Kidney epithelial cell (primary cell): ENCODE data around the gene SENP2. TPM values are rescaled to one million over a fixed set of nuclear protein-coding genes. Genes with fewer than 3 reads are reported as not detected.

Source experiments
- DNase-seq: peaks from one replicate; pipeline ENCODE4 v3.0.0-alpha.2; 2010; ENCODE audit warnings: low read depth
- H3K27me3 ChIP-seq: 2 replicates; pipeline ENCODE4 v1.6.0; 2011; ENCODE audit warnings: low read length; ENCODE audit not compliant: control insufficient read depth, insufficient read depth
- H3K36me3 ChIP-seq: 2 replicates; pipeline ENCODE4 v1.5.1; 2011; ENCODE audit warnings: low read length; ENCODE audit not compliant: control insufficient read depth, insufficient read depth
- H3K4me3 ChIP-seq: 2 replicates; pipeline ENCODE4 v1.5.1; 2011; ENCODE audit warnings: low read depth, mild to moderate bottlenecking, control low read depth, low read length
- total RNA-seq: library from RNA; depleted of rRNA; stranded (reverse); fragments of >200 nt; gene quantifications from 2 replicates; pipeline ENCODE4 v1.2.3, GENCODE V29; 2015
- TF ChIP-seq, protein P1 (sequence below): IDR thresholded peaks from 2 replicates; pipeline ENCODE4 v1.5.1; 2011; ENCODE audit warnings: mild to moderate bottlenecking, moderate library complexity, low read length, control low read depth, inconsistent platforms; ENCODE audit not compliant: insufficient read depth, poor library complexity, severe bottlenecking

The SENP2 gene
- total RNA-seq, 1 donor from 2014 or later: 22.3 TPM

GRCh38 chr3:185594073-185594472 lies 8.0 kb downstream of the SENP2 start:
- Histone ChIP-seq H3K27me3 (no peaks in the 10 kb centered on the region), H3K4me3 (no peak overlapping the region), H3K36me3 (peaks cover 1% of the 10 kb centered on the region)
- DNase-seq: no peak
- TF ChIP-seq, protein P1, sequence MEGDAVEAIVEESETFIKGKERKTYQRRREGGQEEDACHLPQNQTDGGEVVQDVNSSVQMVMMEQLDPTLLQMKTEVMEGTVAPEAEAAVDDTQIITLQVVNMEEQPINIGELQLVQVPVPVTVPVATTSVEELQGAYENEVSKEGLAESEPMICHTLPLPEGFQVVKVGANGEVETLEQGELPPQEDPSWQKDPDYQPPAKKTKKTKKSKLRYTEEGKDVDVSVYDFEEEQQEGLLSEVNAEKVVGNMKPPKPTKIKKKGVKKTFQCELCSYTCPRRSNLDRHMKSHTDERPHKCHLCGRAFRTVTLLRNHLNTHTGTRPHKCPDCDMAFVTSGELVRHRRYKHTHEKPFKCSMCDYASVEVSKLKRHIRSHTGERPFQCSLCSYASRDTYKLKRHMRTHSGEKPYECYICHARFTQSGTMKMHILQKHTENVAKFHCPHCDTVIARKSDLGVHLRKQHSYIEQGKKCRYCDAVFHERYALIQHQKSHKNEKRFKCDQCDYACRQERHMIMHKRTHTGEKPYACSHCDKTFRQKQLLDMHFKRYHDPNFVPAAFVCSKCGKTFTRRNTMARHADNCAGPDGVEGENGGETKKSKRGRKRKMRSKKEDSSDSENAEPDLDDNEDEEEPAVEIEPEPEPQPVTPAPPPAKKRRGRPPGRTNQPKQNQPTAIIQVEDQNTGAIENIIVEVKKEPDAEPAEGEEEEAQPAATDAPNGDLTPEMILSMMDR: no peak

- DNase-seq: no peak
- TF ChIP-seq, protein P1: no peak
- H3K27me3 ChIP-seq: no peaks in the 10 kb centered on the region
- peaks cover 1% of the 10 kb centered on the region for H3K36me3 ChIP-seq
- no peak overlapping the region for H3K4me3 ChIP-seq
Measured at GRCh38 chr3:185595526-185595925, 9.4 kb downstream of the SENP2 start.

DNA sequence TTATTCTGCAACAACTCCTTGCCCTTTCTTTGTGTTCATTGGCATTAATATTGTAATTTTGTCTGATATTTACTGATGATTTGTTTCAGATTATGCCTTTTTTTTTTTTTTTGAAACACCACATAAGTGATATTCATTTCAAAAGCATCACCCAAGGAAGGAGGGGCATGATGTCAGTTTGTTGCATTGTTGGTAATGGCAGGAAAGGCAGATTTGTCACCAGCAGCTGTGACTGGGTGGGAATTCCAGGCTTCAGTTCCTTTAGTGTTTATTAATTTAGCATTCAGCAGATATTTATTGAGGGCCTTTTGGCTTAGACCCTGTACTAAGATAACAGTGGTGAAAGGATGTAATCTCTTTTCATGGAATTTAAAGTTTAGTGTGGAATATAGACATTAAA lies 19.5 kb downstream of the SENP2 start:
- no peak for DNase-seq
- TF ChIP-seq, protein P1: no peak
- H3K36me3 ChIP-seq: no peaks in the 10 kb centered on the region
- H3K27me3 ChIP-seq: no peaks in the 10 kb centered on the region
- H3K4me3 ChIP-seq: no peak overlapping the region

GRCh38 chr3:185606196-185606595 lies 20.1 kb downstream of the SENP2 start:
- TF ChIP-seq, protein P1: no peak
- no peak overlapping the region for H3K4me3 ChIP-seq
- H3K36me3 ChIP-seq: no peaks in the 10 kb centered on the region
- no peaks in the 10 kb centered on the region for H3K27me3 ChIP-seq
- no peak for DNase-seq

- TF ChIP-seq, protein P1: no peak
- Histone ChIP-seq H3K4me3 (no peak overlapping the region), H3K36me3 (peaks cover 1% of the 10 kb centered on the region), H3K27me3 (no peaks in the 10 kb centered on the region)
- no peak for DNase-seq
Measured at GRCh38 chr3:185613016-185613415, 26.9 kb downstream of the SENP2 start.

- no peak for DNase-seq
- TF ChIP-seq, protein P1: no peak
- Histone ChIP-seq H3K27me3 (no peaks in the 10 kb centered on the region), H3K36me3 (no peaks in the 10 kb centered on the region), H3K4me3 (no peak overlapping the region)
Measured at GRCh38 chr3:185623939-185624665, 38.0 kb downstream of the SENP2 start.
